Stimulated activated CD8-positive, alpha-beta memory T cell treated with anti-CD3 and anti-CD28 coated beads, Interleukin-4, amount 100 ng/mL, for 48 hours (primary cell): ENCODE data around the gene C17orf113.
A peak's percentile ranks its signal among the peaks of the same experiment; 100 is the strongest.
"Not testable (repeated sequence)": the region's sequence is repeated elsewhere in the genome, so short reads cannot be mapped to it uniquely, and the experiment has no call there.

Experiments used
- DNase-seq: peaks from one replicate; pipeline ENCODE4 v3.0.0-alpha.2; 2020

Gene C17orf113

DNA sequence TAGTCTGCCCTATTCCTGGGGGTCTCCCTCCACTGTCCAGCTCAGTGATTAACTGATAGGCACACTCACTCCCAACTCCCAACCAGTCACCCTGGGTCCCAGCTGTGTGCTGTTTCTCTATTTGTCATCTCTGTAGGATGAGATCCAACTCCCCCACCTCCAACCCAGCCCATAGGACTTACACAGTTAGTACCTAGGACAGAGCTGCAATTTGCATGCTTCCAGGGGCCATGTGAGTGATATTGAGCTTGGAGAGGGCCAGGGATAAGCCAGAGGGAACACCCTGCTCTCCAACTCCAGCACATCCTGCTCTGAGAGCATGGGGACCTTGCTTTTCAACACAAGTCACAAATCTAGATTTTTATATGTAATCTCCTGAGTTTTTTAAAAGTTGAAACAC, 8.8 kb downstream of the C17orf113 start:
- DNase-seq, result no peak

DNA sequence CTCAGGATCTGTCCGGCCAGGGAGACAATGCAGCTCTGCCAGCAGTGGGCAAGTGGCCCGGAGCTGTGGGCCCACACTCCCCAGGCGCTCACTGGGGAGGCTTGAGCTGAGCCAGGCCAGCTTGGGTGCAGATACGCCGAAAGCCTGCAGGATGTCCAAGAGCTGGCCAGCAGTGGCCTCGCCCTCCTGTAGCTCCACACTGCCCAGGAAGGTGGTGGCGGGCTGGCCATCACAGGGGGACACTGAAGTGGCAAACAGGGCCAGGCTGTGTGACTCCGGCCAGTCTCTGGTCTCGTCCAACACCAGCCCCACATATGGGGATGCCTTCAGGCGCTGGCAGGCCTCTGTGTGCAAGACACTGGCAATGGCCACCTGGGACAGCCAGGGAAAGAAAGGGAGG, 9.6 kb downstream of the C17orf113 start:
- DNase-seq, result no peak

DNA sequence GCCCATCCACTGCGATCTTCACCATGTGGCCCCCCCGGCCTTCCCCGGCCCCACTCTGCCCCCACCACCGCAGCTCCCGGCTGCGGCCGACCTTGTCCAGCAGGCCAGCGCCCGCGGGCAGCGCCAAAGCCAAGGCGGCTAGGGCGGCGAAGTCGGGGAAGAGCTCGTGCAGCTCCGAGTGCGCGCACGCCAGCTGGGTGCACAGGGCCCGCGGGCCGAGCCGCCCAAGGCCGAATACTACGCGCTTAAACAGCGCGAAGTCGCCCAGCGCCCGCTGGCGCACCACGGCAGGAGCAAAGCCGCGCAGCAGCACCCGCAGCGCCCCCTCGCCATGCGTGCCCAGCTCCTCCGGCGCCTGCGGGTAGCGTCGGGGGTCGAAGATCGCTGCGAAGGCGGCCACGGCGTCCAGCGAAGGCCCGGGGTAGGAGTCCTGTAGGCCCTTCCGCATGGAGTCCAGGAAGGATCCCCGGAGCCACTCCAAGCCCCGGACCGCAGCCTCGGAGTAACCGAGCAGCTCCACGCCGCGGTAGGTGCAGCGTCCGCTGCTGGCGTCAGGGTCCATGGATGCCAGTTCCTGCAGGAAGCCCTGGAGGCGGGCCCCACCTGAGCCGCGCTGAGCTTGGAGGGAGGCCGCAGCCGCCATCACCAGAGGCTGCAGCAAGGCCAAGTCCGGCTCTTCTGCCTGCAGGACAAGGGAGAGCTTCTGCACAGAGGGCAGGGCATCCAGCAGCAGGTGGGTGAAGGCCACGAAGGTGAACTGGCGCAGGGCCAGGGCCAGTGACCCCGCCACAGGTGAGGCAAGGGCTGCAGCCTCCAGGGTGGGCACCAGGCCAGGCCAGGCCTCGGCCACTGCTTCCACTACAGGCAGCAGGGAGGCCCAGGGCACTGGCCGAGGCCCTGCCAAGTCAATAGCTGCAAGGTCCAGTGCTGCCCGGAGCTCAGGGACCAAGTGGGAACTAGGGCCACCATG, 10.3 kb downstream of the C17orf113 start:
- no peak for DNase-seq

DNA sequence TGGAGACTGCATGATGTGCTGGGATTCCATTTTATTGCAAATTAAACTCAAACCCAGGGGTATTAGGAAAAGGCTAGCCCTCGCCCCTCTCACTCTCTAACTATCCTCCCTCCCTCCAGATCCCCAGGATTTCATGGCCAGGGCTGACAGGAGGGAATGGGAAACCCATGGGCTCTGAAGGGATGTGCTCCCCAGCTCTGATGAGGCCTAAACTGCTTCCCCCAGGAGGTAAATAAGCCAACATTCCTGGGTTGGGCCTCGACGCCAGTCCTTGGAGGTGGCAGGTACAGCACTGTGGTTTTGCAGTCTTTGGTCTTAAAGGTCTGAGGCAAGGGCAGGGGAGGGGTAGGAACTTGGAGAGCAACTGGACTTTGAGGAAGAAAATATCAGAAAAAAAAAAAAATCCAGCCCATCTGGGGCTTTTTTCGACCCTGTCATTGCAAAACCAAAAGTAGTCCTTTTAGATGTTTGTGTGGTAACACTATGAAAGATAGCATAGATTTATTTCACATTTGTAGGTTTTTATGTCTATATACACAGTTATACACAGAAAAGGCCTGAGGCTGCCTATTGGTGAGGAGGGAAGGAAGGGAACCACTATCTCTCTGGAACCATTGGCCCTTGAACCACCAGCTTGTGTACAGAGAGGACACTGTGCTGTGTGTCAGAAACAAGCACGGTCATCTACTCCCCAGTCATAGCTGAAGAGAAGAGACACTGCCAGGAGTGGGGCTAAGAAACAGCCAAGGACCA, 12.0 kb downstream of the C17orf113 start:
- DNase-seq, result no peak

DNA sequence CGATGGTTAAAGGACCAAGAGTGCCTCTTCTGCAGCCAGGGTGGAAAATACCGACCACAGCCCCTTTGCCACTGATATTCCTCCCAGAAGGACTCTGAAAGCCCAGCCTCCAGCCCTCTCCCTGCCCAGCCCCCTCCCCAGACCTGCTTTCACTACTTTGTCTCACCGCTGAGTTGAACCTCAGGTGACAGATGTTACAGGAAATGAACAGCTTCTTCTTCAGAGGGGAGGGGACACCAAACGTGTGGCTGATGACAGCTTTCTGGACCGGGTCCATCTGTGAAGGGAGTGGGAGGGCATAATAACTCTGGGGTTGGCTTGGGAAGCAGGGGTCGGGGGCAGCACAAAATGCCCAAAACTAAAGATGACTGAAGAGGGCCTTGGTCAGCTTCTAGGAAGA, 16.3 kb downstream of the C17orf113 start:
- no peak for DNase-seq

DNA sequence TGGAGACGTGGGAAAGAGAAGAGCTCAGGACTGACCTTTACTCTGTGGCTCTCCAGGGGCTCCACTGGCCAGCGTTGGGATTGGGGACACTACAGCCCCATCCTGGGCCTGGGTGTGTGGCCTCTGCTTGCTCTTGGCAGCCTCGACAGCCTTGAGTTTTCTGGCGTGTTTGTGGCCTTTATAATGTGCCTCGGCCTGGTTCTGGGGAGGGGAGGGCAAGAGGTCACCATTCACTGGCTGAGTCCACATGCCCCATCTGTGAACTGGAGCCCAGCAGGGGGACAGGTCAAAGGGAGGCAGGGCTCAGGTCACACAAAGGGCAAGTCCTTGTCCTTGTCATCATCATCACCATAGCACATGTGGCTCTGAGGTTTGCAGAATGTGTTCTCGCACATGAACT, 18.8 kb downstream of the C17orf113 start:
- DNase-seq, result no peak

DNA sequence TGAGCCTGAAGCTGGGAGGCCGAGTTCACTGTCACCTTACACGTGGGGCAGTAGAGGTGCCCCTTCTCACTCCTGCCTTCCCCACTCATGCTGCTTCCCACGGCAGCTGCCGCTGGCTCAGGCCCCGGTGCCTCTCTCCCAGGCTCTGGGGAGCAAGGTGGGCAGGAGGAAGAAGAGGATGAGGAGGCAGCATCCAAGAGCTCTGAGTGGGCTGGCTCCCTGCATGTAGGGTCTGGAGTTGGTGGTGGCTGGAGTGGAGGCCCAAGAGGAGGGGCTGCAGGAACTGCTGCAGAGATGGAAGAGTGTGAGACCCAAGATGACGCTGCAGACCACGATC, 21.6 kb downstream of the C17orf113 start:
- no peak for DNase-seq

DNA sequence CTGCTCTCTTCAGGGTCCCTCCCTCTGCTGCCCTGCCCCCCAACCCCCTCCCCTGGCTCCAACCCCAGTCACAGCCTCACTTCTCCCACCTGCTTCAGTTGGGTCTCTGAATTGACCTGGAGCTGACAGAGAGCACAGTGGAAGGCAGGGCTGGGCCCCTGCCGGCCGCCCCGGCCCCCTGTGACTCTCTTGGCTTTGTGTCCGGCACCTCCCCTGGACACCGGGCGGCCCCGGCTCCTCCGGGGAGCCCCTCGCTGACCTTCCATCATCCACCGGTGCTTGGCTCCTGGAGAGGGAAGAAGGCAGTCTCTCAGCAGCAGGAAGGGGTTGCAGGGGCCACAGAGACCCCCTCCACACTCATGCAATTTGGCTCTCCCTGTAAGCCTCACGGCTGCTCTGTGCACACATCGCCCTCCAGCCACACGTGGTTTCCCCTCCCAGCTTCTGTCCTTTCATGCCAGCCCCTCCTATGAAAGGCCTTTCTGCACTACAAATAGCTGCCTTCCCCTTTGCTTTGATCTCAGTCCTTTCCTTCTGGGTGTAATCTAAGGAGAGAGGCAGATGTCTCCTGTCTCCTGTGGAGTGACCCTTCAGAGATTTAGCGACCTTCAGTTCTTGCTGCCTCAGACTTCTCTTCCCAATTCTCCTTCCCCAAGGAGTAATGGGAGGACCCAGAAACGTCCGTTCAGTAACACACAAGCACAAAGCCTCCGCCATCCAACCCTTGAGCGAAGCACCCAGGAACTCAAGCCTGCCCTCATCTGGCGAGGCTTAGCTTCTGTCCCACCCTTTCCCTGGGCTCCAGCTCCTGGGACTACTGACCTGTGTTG, 22.2 kb downstream of the C17orf113 start:
- DNase-seq, result no peak

DNA sequence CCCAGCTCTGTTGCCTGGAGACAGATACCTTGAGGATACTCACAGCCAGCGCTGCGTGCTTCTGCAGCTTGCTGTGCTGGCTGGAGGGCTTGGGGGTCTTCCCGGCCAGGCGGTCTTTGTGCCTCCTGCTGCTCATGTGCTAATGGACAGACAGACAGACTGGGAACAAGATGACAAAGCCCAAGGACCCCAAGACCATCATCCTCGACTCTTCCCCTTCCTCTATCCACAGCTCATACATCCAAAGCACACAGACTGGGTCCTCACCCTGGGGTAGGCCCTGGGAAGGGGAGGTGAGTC, 22.9 kb downstream of the C17orf113 start:
- no peak for DNase-seq

DNA sequence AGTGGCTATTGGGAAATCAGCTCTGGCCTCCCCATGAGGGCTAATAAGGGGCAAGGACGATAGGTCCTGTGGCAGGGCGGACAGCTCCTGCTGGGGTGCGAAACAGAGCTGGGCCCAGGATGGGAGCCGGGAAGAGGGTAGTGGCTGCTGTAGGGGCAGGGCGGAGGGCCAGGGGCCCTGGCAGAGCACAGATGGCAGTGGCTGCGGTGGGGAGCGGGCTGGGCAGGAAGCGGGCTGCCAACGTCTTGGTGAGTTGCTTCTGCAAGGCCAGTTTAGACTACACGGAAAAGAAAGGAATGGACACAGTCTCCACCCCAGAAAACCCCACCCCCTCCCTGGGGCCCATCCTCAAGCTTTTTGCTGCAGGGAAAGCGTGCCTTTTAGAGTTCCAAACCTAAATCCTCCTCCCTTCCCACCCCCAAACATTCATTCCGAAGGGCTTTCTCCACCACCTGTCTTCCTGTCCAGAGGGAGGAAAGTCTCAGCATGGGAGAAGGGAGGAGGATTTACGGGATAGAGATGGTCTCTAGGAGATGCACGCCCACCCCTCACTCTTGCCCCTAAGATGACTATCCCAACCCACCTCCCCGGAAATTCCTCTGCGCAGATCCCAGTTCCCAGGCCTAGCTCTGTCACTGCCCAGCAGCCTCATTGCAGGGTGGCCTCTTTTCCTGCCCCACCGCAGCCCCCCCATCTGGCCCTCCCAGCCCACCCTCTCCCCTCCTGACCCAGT, 23.4 kb downstream of the C17orf113 start:
- no peak for DNase-seq

DNA sequence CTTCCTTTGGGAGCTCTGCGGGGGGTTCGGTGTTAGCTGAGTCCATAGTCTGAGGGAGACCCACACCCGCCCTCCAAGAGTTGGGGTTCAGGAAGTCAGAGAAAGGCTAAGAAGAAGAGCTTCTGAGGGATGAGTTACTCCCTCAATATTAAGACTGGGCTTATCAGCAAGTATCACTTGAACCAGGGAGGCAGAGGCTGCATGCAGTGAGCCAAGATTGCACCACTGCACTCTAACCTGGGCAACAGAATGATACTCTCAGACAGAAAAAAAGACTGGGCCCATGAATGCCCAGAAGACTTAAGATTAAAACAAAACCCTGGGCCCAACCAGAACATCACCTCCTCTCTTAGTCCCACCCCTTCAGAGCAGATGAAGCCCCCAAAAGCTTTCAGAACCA, 24.5 kb downstream of the C17orf113 start:
- no peak for DNase-seq

DNA sequence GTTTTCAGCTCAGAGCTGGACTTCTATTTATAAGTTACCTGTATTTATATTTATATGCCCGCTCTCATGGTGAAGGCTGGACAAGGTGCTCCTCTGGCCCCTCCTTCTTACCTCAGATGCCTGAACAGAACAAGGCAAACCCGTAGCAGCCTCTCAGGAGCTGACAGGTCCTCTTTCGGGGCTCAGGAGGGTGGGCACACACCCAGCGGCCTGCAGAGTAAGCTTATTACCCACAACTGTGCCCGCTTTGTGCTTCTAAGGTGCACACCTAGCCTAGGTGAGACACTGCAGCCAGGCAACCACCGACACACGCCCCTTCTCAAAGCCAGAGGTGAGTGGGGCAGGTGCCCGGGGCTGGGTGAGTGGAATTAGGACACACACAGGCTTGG, 25.2 kb downstream of the C17orf113 start:
- no peak for DNase-seq

DNA sequence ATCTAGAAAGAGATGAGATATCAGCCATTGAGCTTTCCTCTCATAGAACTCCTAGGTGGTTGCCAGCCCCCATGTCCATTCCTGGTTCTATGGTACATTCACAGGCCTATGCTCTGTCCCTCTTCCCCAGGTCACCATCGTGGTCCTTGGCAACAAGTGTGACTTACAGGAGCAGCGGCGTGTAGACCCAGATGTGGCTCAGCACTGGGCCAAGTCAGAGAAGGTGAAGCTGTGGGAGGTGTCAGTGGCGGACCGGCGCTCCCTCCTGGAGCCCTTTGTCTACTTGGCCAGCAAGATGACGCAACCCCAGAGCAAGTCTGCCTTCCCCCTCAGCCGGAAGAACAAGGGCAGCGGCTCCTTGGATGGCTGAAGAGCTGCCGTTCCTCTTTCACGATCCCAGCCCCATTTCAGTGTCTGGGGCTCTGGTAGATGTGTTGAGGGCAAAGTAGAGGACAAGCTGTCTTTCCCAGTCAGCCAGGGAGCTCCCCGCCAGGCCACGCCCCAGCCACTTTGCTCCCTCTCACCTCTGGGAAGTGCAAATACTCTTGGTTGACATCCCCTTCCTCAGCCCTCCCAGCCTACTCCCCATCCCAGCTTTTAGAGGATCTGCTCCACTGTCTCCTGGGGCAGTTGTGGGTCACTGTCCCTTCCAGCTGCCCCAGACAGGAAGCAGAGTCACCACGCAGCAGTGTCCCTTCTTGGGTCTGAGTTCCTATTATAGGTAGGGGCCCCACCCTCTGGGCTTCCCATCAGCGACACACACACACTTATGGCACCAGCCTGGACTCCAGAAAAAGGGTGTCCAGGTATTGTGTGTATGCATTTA, 26.7 kb downstream of the C17orf113 start:
- DNase-seq, result no peak

DNA sequence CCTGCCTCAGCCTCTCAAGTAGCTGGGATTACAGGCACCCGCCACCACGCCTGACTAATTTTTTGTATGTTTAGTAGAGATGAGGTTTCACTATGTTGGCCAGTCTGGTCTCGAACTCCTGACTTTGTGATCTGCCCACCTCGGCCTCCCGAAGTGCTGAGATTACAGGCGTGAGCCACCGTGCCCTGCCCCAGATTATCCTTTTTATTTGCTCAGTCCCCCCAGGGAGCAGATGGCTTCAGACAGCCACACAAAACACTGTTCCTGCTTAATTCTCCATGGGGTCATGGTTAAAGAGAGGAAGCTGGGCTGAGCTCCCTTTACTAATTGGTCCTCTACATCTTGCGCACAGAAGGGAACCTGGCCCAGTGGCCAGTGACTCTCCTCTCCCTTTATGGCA, 29.6 kb downstream of the C17orf113 start:
- not testable (repeated sequence) for DNase-seq

DNA sequence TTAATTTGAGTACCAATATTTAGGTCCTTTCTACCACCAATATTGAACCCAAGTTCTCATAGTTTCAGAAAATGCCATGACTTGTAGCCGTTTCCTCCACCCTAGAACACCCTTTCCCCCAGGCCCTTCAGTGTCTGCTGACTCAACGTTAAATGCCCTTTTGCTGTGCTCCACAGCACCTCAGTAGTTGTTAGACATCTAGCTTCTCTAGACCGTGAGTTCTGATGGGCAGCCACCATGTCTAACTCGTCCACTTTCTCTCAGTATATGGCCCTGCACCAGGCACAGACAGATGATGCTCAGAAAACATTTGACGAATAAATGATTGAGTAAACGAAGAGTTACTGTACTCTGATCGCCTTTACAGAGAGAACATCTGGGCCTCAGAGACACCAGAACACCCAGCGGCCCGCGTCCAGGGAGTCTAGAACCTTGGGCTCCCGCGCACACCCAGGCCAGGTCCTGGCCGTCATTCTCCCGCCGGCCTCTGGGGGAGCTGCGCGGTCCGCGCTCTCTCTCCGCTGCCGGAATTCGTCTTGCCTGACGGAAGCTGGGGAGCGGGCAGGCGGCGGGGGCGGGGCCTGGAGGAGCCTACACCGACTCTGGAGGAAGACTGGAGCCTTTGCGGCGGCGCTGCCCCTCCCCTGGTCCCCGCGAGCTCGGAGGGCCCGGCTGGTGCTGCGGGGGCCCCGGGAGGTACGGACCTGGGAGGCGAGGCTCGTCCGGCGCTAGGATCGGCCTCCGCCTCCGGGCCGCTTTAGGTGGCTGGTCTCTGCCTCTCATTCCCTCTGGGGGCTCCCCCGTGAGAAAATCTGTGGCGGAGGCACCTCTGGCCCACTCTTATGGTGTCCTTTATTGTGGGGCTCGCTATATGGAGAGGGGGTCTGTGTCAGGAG, 30.6 kb downstream of the C17orf113 start, which contains the start of gene NKIRAS2:
Gene NKIRAS2 (plus strand): TSS at position 582 of the 896 bp plus-strand sequence. CDS start 1,488 bp downstream, outside the sequence.
- peak; percentile 96 for DNase-seq

DNA sequence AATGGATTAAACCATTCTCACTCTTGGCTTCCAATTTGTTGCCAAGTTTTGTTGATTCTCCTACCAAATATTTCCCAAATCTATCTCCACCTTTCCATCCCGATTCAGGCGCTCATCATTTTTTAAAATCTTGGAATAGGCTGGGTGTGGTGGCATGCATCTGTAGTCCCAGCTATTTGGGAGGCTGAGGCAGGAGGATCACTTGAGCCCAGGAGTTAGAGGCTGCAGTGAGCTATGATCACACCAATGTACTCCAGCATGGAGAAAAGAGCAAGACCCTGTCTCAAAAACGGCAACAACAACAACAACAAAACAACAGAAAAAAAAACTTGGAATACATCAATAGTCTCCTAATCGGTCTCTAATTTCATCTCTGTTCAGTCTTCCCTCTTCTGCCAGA, 31.4 kb downstream of the C17orf113 start:
- no peak for DNase-seq

DNA sequence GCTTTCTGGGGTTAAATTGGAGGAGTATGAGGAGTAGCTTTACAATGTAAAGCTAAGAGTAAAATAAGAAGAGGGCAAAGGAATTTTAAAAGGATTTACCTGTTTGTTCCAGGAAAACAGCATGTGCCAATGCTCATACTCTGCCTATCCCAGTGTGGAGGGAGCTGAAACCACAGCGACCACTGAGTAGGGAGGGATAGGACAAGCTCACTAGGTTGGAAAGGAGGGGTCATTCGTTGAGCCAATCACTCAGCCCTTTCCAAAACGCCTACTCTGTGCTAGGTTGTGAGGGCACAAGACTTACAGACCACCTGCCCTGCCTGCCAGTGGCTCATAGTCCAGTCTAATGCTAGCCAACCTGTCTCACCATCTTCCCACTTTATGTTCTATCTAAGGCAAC, 32.1 kb downstream of the C17orf113 start:
- DNase-seq, result no peak

DNA sequence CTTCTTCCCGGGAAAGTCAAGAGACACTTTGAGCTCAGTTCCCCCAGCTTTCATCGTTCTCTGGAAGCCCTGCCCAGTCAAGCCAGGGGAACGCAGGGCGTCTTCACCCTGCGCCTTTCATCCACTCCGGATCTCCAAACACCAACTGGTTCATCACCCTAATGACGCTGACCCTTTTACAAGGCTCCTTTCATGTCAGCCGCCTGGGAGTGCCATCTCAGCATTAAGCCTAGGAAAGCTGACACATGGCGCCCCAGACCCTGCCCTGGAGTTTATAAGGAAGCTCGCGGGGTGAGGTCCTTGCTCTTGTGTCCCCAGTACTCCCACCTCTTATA, 32.6 kb downstream of the C17orf113 start:
- no peak for DNase-seq

DNA sequence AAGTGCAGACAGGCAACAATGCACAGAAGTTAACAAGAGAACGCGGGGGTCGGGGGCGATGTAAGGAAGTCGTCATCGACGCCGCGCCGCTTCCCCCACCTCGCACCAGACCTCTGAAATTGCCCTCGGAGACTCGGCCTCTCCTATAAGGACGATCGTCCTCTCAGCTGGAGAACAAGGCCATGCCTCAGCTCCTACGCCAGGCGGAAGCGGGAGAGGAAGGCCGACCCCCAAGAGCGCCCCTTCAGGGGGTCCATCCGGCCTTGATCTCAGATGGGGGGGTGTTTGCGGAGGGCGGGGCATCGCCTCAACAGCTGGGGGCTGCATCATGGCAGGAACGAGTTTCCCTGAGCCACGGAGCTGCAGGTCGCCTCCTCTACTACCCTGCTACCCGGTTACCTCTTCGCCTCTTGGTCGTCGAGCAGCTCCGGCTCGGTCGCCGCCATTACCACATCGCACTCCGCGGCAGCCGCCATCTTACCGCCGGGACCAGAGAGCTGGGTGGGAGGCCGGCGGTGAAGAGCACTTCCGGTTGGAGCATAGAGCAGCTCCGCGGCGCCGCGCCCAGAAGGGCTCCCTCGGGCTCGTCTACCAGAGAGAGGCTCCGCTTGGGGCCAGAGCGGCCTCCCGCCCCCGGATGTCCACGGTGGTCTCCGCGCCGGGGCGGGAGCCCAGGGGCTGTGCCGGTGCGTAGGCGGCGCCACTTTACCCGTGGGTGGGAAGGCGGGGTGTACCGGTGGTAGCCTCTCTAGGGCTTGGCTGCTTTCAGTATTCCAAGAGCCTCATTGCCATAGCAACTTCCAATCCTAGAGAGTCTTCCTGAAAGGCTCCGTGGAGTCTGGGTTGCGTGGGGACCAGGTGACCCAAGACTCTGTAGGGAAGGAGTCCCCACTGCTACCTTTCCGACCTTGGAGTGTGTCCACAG, 33.2 kb downstream of the C17orf113 start, which contains the start of gene DNAJC7:
Gene DNAJC7 (minus strand): TSS at position 499 of the 925 bp plus-strand sequence. CDS start 23 bp downstream, at position 476.
- peak; percentile 90 for DNase-seq
